Measurements from ENCODE around the gene EHD4. TPM values are rescaled to one million over a fixed set of nuclear protein-coding genes. Genes with fewer than 3 reads are reported as not detected.

Gene EHD4
- total RNA-seq, 1 donor from 2014 or later, result 64.9 TPM

DNA sequence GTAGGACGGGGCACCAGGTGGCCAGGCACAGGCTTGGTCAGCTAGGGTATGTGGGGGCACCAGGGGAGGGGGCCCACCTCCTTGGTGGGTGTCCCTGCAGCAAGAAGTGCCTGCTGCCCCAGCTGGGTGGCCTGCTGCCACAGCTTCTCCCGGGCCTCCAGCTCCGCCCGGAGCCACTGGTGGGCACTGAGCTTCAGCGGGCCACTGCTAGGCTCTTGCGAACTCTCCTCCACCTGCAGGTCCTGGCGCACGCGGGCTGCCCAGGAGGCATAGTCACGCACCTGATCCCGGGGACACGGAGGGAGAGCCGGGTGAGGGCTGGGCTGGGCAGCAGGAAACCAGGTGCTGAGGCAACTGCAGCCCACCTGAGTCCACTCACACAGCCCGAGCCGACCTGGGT lies 104.0 kb downstream of the EHD4 start:
- peaks cover 9% of the 10 kb centered on the region for H3K27me3 Mint-ChIP-seq (ENCODE audit: unreplicated experiment)
- TF ChIP-seq, protein P1, sequence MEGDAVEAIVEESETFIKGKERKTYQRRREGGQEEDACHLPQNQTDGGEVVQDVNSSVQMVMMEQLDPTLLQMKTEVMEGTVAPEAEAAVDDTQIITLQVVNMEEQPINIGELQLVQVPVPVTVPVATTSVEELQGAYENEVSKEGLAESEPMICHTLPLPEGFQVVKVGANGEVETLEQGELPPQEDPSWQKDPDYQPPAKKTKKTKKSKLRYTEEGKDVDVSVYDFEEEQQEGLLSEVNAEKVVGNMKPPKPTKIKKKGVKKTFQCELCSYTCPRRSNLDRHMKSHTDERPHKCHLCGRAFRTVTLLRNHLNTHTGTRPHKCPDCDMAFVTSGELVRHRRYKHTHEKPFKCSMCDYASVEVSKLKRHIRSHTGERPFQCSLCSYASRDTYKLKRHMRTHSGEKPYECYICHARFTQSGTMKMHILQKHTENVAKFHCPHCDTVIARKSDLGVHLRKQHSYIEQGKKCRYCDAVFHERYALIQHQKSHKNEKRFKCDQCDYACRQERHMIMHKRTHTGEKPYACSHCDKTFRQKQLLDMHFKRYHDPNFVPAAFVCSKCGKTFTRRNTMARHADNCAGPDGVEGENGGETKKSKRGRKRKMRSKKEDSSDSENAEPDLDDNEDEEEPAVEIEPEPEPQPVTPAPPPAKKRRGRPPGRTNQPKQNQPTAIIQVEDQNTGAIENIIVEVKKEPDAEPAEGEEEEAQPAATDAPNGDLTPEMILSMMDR (IDR thresholded peaks at IDR 0.05; ENCODE audit: unreplicated experiment), result no peak
- no peak overlapping the region for H3K4me3 Mint-ChIP-seq (ENCODE audit: unreplicated experiment)
- peaks cover 16% of the 10 kb centered on the region for H3K36me3 Mint-ChIP-seq (ENCODE audit: low read depth, unreplicated experiment)
- H3K27ac Mint-ChIP-seq (ENCODE audit: unreplicated experiment), result no peak overlapping the region
- no peaks in the 10 kb centered on the region for H3K9me3 Mint-ChIP-seq (ENCODE audit: unreplicated experiment)
- DNase-seq (ENCODE audit: low spot score), result no peak
- no peaks in the 10 kb centered on the region for H3K4me1 Mint-ChIP-seq (ENCODE audit: unreplicated experiment)

DNA sequence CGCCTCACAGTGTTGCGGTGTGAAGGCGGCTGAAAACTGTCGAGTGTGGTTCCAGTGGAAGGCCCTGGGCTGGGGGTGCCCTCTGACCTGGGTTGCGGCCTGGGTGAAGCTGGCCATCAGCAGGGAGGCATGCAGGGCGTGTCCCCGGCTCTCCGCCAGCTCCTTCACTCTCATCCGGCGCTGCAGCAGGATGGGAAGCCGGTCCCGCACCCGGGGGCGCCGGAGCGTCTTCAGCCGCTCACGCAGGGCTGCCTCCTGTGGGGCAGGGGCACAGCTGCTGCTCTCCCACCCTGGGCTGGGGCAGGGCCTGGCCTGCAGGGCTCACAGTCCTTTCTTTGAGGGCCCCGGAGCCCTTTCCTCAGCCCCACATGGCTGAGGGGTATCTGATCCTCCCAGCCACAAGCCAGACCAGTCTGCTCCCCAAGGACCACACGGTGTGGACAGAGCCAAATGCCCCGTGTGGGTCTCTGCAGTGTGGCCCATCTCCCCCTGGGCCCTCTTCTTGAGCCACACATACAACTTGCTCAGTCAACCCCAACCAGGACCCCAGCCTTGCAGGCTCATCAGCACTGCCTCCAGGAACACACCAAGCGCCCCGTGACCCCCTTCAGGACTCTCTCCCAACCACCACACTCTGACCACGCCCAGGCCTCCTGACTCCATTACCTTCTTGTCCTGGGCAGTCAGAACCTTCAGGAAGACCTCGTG lies 105.3 kb downstream of the EHD4 start:
- TF ChIP-seq, protein P1 (IDR thresholded peaks at IDR 0.05; ENCODE audit: unreplicated experiment), result no peak
- Mint-ChIP-seq H3K27ac (ENCODE audit: unreplicated experiment) (no peak overlapping the region), H3K36me3 (ENCODE audit: low read depth, unreplicated experiment) (peaks cover 12% of the 10 kb centered on the region), H3K4me3 (ENCODE audit: unreplicated experiment) (no peak overlapping the region), H3K27me3 (ENCODE audit: unreplicated experiment) (peaks cover 9% of the 10 kb centered on the region), H3K9me3 (ENCODE audit: unreplicated experiment) (no peaks in the 10 kb centered on the region), H3K4me1 (ENCODE audit: unreplicated experiment) (no peaks in the 10 kb centered on the region)
- DNase-seq (ENCODE audit: low spot score), result no peak

DNA sequence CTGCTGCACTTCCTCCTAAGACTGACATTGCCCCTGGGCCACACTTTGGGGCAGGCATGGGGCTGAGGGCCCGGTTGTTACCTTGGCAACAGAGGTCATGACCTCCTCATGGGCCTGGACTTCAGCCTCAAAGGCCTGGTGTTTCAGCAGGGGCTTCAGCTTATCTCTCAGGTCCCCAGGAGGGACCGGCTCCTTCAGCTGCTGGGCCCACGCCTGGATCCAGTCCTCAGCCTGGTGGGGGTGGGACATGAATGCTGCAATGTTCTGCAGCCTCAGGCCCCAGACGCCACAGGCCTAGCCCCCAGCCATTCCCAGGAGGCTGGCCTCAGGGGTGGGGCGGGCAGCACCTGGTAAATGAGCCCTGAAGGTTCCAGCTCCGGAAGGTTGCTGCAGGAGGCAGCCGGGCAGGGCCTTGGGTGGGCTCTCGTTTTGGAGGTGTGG lies 106.1 kb downstream of the EHD4 start:
- no peak for DNase-seq (ENCODE audit: low spot score)
- no peak overlapping the region for H3K4me3 Mint-ChIP-seq (ENCODE audit: unreplicated experiment)
- TF ChIP-seq, protein P1 (IDR thresholded peaks at IDR 0.05; ENCODE audit: unreplicated experiment), result no peak
- H3K27ac Mint-ChIP-seq (ENCODE audit: unreplicated experiment), result no peak overlapping the region
- no peaks in the 10 kb centered on the region for H3K4me1 Mint-ChIP-seq (ENCODE audit: unreplicated experiment)
- H3K9me3 Mint-ChIP-seq (ENCODE audit: unreplicated experiment), result no peaks in the 10 kb centered on the region
- peaks cover 12% of the 10 kb centered on the region for H3K36me3 Mint-ChIP-seq (ENCODE audit: low read depth, unreplicated experiment)
- H3K27me3 Mint-ChIP-seq (ENCODE audit: unreplicated experiment), result peaks cover 10% of the 10 kb centered on the region

DNA sequence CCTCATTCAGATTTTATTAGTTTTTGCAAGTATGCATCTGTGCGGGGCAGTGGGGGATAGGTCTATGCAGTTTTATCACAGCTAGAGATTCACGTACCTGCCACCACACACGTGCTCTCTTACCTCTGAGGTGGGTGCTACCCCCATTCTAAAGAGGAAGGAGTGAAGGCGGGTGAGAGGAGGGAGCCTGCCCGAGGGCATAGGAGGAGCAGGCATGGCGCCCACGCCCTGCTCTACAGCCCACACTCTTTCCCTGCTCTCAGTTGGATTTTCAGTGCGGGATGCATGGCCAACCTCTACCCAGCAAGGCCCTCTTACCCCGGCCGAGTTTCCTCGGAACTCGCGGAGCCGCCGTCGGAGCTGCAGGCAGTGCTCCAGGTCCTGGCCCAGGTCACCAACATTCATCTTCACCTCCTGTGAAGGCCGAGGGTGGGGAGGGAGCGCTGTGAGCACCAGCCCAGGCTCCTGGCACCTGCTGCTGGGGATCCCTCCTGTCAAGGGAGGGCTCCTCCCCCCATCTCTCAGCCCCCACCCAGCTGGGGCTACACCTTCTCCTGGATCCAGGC lies 106.8 kb downstream of the EHD4 start:
- Mint-ChIP-seq H3K4me1 (ENCODE audit: unreplicated experiment) (no peaks in the 10 kb centered on the region), H3K27me3 (ENCODE audit: unreplicated experiment) (peaks cover 6% of the 10 kb centered on the region), H3K36me3 (ENCODE audit: low read depth, unreplicated experiment) (peaks cover 12% of the 10 kb centered on the region), H3K9me3 (ENCODE audit: unreplicated experiment) (no peaks in the 10 kb centered on the region), H3K4me3 (ENCODE audit: unreplicated experiment) (no peak overlapping the region), H3K27ac (ENCODE audit: unreplicated experiment) (no peak overlapping the region)
- TF ChIP-seq, protein P1 (IDR thresholded peaks at IDR 0.05; ENCODE audit: unreplicated experiment), result no peak
- DNase-seq (ENCODE audit: low spot score), result no peak

DNA sequence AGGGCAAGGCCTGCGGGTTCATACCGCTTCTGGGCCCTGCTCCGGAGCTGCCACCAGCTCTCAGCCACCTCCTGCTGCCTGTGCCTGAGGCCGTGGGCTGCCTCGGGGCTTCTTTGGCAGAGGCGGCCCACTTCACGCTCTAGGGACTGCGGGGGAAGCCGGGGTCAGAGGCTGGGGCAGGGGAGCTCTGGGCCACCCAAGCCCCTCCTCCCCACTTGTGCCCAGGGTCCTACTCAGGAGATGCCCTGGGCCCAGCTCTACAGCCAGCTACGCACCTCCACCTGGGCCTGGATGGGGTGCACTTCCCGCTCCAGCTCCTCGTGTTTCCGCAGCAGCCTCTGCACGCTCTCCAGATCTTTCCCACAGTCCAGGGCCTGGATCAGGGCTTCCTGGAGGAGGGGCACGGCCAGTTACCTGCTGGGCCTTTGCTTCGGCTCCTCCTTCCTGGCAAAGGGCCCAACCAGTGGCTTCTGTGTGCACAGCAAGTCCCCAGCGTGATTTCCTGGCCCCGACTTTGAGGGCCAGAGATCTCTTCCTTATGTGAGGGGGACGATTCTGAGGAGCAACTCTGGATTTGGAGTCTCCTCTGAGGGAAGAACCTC lies 109.7 kb downstream of the EHD4 start:
- H3K36me3 Mint-ChIP-seq (ENCODE audit: low read depth, unreplicated experiment), result peaks cover 8% of the 10 kb centered on the region
- H3K4me1 Mint-ChIP-seq (ENCODE audit: unreplicated experiment), result no peaks in the 10 kb centered on the region
- TF ChIP-seq, protein P1 (IDR thresholded peaks at IDR 0.05; ENCODE audit: unreplicated experiment), result no peak
- no peak for DNase-seq (ENCODE audit: low spot score)
- H3K27ac Mint-ChIP-seq (ENCODE audit: unreplicated experiment), result peak overlapping the region; percentile 25
- H3K9me3 Mint-ChIP-seq (ENCODE audit: unreplicated experiment), result no peaks in the 10 kb centered on the region
- peaks cover 11% of the 10 kb centered on the region for H3K27me3 Mint-ChIP-seq (ENCODE audit: unreplicated experiment)
- H3K4me3 Mint-ChIP-seq (ENCODE audit: unreplicated experiment), result peak overlapping the region; percentile 21
